Adipocyte (in vitro differentiated cells): ENCODE measurements around the gene ST3GAL6.

Experiments
- DNase-seq: peaks from one replicate; pipeline ENCODE4 v3.0.0-alpha.2; 2015; ENCODE audit warnings: low read depth
- H3K27me3 ChIP-seq: replicated peaks from 2 replicates; pipeline ENCODE4 v1.7.0; 2013; ENCODE audit warnings: mild to moderate bottlenecking, low read length, moderate library complexity; ENCODE audit not compliant: control insufficient read depth, insufficient read depth
- H3K36me3 ChIP-seq: 2 replicates; pipeline ENCODE4 v1.7.0; 2013; ENCODE audit warnings: low read length, mild to moderate bottlenecking, moderate library complexity; ENCODE audit not compliant: control insufficient read depth, insufficient read depth, severe bottlenecking
- H3K4me1 ChIP-seq: 2 replicates; pipeline ENCODE4 v1.7.0; 2013; ENCODE audit warnings: mild to moderate bottlenecking, low read length, moderate library complexity; ENCODE audit not compliant: control insufficient read depth, insufficient read depth
- H3K4me3 ChIP-seq: 2 replicates; pipeline ENCODE4 v1.7.0; 2013; ENCODE audit warnings: mild to moderate bottlenecking, low read length, moderate library complexity
- H3K9ac ChIP-seq: 2 replicates; pipeline ENCODE4 v1.7.0; 2013; ENCODE audit warnings: mild to moderate bottlenecking, low read length, moderate library complexity
- H3K9me3 ChIP-seq: 2 replicates; pipeline ENCODE4 v1.7.0; 2013; ENCODE audit warnings: mild to moderate bottlenecking, low read length, moderate library complexity; ENCODE audit not compliant: control insufficient read depth

The ST3GAL6 gene

DNA sequence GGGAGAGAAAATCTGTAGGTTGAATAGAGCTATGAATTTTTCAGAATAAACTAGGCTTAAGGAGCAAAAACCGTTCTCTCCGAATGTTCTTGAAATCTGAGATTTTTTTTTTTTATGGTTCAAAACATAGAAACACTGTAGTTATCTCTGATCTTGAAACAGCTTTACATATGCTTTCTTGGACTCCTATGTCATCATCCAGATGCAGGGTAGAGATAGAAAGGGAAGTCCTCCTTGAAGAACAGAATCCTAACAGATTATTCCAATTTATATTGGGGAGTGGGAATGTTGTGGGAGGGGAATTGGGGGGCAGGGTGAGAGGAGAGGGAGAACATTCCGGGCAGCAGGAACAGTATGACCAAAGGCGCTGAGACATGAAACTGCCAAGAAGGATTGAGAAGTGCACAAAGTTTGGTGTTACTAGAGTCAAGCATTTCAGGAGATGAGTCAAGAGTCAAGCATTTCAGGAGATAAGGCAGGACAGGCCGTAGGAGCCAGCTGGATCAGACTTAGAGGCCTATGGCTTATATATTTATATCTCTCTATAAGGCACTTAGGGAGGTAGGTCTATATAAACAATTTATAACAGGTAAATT lies 21.9 kb upstream of the ST3GAL6 start:
- Histone ChIP-seq H3K4me1 (no peaks in the 10 kb centered on the region), H3K4me3 (no peak overlapping the region), H3K36me3 (no peaks in the 10 kb centered on the region), H3K27me3 (no peaks in the 10 kb centered on the region), H3K9me3 (no peaks in the 10 kb centered on the region), H3K9ac (no peak overlapping the region)
- no peak for DNase-seq

DNA sequence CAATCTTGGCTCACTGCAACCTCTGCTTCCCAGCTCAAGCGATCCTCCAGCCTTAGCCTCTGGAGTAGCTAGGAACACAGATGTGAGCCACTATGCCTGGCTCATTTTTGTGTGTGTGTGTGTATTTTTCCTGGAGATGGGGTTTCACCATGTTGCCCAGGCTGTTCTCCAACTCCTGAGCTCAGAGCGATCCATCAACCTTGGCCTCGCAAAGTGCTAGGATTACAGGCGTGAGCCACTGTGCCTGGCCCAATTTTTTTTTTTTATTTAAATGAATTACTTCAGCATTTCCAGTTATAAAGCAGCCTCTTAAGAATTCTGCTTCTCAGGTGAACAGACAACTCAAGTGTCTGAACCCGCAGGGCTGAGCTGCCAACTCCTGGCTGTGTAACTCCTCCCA lies 20.1 kb upstream of the ST3GAL6 start:
- Histone ChIP-seq H3K4me3 (no peak overlapping the region), H3K36me3 (no peaks in the 10 kb centered on the region), H3K9ac (no peak overlapping the region), H3K4me1 (no peaks in the 10 kb centered on the region), H3K9me3 (no peaks in the 10 kb centered on the region), H3K27me3 (no peaks in the 10 kb centered on the region)
- no peak for DNase-seq

DNA sequence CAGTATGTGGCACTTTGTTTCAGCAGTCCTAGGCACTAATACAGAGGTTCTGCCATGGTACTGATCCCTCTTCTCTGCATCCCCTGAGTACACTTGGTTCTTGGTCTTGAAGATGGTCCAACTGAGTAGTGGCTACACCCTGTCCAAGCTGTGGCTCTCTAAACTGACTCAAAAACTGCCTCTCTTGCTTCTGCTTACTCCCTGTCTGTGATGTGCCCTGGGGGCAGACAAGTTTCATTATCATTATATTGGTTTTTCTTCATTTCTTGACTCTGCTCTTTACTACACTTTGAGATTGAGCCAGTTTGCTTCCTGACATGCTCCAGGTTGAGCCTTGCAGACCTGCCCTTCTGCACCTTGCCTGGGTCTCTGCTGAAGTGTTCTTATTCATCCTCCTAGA lies 18.9 kb upstream of the ST3GAL6 start:
- no peak overlapping the region for H3K9ac ChIP-seq
- no peak for DNase-seq
- no peaks in the 10 kb centered on the region for H3K36me3 ChIP-seq
- H3K9me3 ChIP-seq = no peaks in the 10 kb centered on the region
- H3K4me1 ChIP-seq = no peaks in the 10 kb centered on the region
- no peak overlapping the region for H3K4me3 ChIP-seq
- H3K27me3 ChIP-seq = no peaks in the 10 kb centered on the region

DNA sequence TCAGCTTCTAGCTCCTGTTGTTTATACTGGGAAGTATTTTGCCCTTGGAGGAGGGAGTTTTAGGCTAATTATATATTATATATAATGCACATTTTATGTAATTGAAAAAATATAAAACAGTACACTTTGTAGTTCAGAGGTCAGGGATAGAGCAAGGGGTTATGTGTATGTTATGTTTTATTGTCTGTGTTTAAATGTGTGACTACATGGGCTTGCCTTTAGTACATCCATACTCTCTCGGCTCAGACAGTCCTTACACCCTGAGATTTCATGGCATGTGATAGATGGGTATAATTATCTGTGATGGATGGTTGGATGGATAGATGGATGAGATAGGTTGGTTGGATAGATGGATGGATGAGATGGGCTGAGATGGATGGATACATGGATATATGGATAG lies 17.4 kb upstream of the ST3GAL6 start:
- H3K9ac ChIP-seq = no peak overlapping the region
- H3K27me3 ChIP-seq = no peaks in the 10 kb centered on the region
- no peaks in the 10 kb centered on the region for H3K4me1 ChIP-seq
- no peak overlapping the region for H3K4me3 ChIP-seq
- no peak for DNase-seq
- no peaks in the 10 kb centered on the region for H3K9me3 ChIP-seq
- H3K36me3 ChIP-seq = no peaks in the 10 kb centered on the region

DNA sequence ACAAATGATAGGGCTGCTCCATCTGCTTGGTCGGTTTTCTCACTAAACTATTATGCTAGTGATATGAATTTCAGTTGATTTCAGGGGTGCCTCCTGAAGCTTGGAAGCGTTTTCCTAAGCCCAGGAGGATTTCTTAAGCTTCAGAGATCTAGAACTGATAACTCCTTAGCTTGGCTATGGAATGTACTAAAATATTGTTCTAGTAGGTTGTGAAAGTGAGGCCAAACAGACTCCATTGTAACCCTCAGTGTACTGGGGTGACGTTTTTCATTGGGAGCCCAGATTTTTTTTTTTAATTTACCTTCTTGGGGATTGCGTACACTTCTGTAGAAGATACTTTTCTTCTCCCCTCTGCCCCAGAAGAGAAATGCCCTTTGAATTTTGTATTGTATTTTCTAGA lies 17.0 kb upstream of the ST3GAL6 start:
- H3K9me3 ChIP-seq = no peaks in the 10 kb centered on the region
- no peak for DNase-seq
- H3K27me3 ChIP-seq = no peaks in the 10 kb centered on the region
- no peak overlapping the region for H3K4me3 ChIP-seq
- no peak overlapping the region for H3K9ac ChIP-seq
- H3K36me3 ChIP-seq = no peaks in the 10 kb centered on the region
- H3K4me1 ChIP-seq = no peaks in the 10 kb centered on the region

DNA sequence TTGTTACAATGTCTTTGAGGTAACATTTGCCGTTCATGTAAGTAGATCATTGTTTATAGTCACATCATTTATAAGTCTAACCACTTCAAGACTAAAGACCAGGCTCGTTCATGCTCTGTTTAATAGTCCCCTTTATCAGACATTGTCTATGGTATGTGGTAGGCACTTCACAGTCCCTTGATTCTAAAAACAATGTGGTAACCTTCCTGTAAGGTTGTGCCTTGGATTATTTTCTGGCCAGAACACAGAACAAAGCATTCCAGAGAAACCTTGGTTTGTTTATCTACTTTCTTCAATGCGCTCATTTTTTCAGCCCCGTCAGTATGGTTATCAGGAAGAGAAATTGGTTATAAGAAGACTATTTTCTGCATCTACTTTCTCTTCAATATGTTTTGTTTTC lies 16.3 kb upstream of the ST3GAL6 start:
- H3K9me3 ChIP-seq = no peaks in the 10 kb centered on the region
- no peak for DNase-seq
- H3K9ac ChIP-seq = no peak overlapping the region
- H3K27me3 ChIP-seq = no peaks in the 10 kb centered on the region
- H3K36me3 ChIP-seq = no peaks in the 10 kb centered on the region
- H3K4me3 ChIP-seq = no peak overlapping the region
- no peaks in the 10 kb centered on the region for H3K4me1 ChIP-seq

DNA sequence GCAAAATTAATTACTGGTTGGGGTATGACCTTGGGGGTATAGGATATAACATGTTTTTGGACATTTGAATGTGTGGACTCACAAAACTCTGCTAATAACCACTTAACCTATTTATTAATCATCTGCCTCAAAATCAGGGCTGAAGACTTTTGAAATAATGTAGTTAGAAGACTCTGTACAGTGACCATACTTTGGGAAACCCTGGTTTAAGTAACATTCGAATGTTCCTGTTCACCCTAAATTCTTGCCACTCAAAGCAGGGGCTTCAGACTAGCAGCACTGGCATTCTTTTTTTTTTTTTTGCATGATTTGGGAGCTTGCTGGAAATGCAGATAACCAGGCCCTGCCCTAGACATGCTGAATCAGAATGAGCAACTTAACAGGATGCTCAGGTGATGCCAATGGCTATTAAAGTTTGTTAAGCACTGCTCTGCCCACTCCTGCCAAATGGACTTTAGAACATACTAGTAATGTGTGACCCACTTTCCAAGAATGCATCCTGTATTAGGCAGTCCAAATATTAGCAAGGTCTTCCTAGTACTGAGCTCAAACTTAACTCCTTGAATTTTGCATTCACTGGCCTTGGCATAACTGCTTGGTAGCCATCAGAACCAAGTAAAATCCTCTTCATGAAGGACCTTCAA lies 12.7 kb upstream of the ST3GAL6 start:
- no peak for DNase-seq
- no peak overlapping the region for H3K4me3 ChIP-seq
- H3K27me3 ChIP-seq = no peaks in the 10 kb centered on the region
- H3K9me3 ChIP-seq = no peaks in the 10 kb centered on the region
- H3K4me1 ChIP-seq = no peaks in the 10 kb centered on the region
- no peak overlapping the region for H3K9ac ChIP-seq
- H3K36me3 ChIP-seq = no peaks in the 10 kb centered on the region

DNA sequence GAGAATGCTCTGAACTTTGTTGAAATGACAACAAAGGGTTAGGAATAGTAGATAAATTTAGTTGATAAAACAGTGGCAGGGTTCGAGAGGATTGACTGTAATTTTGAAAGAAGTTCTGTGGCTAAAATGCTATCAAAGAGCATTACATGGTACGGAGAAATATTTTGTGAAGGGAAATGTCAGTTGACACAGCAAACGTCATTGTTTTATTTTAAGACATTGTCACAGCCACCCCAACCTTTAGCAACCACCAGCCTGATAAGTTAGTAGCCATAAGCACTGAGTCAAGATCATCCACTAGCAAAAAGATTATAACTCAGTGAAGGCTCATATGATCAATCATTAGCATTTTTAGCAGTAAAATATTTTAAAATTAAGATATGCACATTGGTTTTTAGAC lies 8.7 kb upstream of the ST3GAL6 start:
- H3K9me3 ChIP-seq = no peaks in the 10 kb centered on the region
- no peak overlapping the region for H3K4me3 ChIP-seq
- no peaks in the 10 kb centered on the region for H3K4me1 ChIP-seq
- H3K9ac ChIP-seq = no peak overlapping the region
- no peaks in the 10 kb centered on the region for H3K36me3 ChIP-seq
- DNase-seq = no peak
- H3K27me3 ChIP-seq = no peaks in the 10 kb centered on the region

DNA sequence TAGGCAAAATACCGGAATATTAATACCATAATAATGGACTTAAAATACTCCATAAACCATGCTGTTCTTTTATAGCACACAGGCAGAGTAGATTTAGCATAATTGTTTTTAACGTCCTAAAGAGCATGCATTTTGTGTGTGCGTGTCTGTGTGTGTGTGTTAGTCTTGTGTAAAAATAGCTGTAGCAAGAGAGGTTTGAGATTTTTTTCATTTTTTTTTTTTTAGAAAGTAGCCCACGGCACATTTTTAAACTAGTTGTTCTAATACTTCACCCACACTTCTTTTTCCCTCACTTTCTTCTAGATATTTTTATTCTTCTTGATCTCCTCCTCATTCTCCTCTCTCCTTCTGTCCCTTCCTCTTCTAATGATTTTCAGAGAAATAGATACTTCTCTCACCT lies 7.5 kb upstream of the ST3GAL6 start:
- no peaks in the 10 kb centered on the region for H3K36me3 ChIP-seq
- no peaks in the 10 kb centered on the region for H3K27me3 ChIP-seq
- no peaks in the 10 kb centered on the region for H3K4me1 ChIP-seq
- H3K4me3 ChIP-seq = no peak overlapping the region
- H3K9ac ChIP-seq = no peak overlapping the region
- H3K9me3 ChIP-seq = no peaks in the 10 kb centered on the region
- no peak for DNase-seq

DNA sequence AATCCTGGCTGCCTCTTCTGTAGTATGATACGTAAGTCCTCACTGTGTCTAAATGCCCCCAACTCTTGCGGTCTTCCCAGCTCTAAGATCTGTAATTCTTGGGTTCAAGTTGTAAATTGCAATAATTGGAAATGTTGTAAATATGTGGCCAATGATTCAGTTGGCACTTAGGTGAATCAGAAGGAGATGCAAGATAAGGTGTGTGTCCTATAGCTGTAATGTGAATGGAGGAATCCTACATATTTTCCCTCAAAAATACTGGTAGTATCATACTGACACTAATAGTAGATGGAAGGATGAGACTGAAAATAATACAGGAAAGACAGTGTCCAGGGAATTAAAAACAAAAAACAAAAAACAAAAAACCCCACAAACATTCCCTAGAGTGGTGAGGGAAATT lies 3.5 kb upstream of the ST3GAL6 start:
- Histone ChIP-seq H3K36me3 (no peaks in the 10 kb centered on the region), H3K4me1 (peaks cover 20% of the 10 kb centered on the region), H3K9me3 (no peaks in the 10 kb centered on the region), H3K27me3 (no peaks in the 10 kb centered on the region), H3K4me3 (no peak overlapping the region), H3K9ac (no peak overlapping the region)
- DNase-seq = no peak

DNA sequence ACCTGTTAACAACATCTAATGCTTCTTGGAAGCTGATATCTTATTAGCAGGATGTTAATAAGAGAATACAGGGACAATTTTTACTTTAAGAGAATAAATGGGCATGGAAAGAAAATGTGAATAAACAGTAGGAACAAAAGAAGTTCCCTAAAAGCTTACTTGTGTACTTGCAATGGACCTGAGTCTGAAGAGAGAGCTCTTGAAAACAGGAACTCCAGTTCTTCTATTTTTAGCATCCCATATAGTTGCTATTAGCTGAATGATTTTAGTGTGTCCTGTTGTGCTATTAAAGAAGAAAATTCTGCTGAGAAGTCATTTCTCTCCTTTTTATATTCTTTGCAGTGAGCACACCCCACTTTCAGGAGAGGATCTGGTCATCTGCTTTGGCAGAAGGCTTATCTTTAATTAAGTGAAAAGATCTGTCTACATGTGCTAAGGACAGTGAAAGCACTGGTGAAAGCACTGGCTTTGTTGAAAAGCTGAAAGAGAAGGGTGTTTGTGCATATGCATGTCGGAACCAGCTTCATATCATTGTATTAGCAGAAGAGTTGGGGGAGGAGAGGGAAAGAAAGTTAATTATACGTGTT lies 1.4 kb upstream of the ST3GAL6 start:
- Histone ChIP-seq H3K9ac (no peak overlapping the region), H3K4me3 (no peak overlapping the region), H3K9me3 (no peaks in the 10 kb centered on the region), H3K27me3 (no peaks in the 10 kb centered on the region), H3K36me3 (no peaks in the 10 kb centered on the region), H3K4me1 (peaks cover 22% of the 10 kb centered on the region)
- DNase-seq = no peak
